Adrenal gland (tissue), 12 donors: Measurements from ENCODE around the gene CCNDBP1. TPM values are rescaled to one million over a fixed set of nuclear protein-coding genes. Genes with fewer than 3 reads are reported as not detected.
"Not testable (repeated sequence)": the region's sequence is repeated elsewhere in the genome, so short reads cannot be mapped to it uniquely, and the experiment has no call there.

Experiments used
- DNase-seq, 7 donors: peaks; one replicate each; pipeline ENCODE4 v3.0.0-alpha.2; 2019 to 2020
- H3K27ac ChIP-seq, 5 donors: fragments of 200-600 bp; sonication (generic) in 4 of 5; 1 replicate in 3 of 5; 2 replicates in 2 of 5; pipeline versions ENCODE4 v1.5.1 to v1.8.0; 2016 to 2020; ENCODE audit warnings: mild to moderate bottlenecking in 1 of 5
- H3K27me3 ChIP-seq: fragments of 200-600 bp; 2 replicates; pipeline ENCODE4 v1.8.0; 2021
- H3K36me3 ChIP-seq, 2 donors: fragments of 200-600 bp; replicated peaks in 1 of 2; 1 replicate in 1 of 2; 2 replicates in 1 of 2; pipeline versions ENCODE4 v1.5.1 to v1.8.0; 2018 to 2022
- H3K4me1 ChIP-seq, 2 donors: fragments of 200-600 bp; replicated peaks in 1 of 2; 1 replicate in 1 of 2; 2 replicates in 1 of 2; pipeline versions ENCODE4 v1.5.1 to v1.8.0; 2018 to 2021
- H3K4me3 ChIP-seq, 4 donors: fragments of 200-600 bp; sonication (generic) in 3 of 4; one replicate each; pipeline ENCODE4 v1.5.1; 2016 to 2018
- H3K9me3 ChIP-seq, 3 donors: fragments of 200-600 bp; sonication (generic) in 1 of 3; replicated peaks in 1 of 3; 1 replicate in 2 of 3; 2 replicates in 1 of 3; pipeline versions ENCODE4 v1.5.1 to v1.8.0; 2016 to 2021
- CTCF ChIP-seq, 6 experiments: fragments of 450-650 bp in 4 of 6; fragments of 200-600 bp in 2 of 6; sonication (generic) in 1 of 6; IDR thresholded peaks; 1 replicate in 5 of 6; 2 replicates in 1 of 6; pipeline versions ENCODE4 v1.5.1 to v1.8.0; 2016 to 2021; ENCODE audit warnings: antibody characterized with exemption in 6 of 6, mild to moderate bottlenecking in 2 of 6, moderate library complexity in 1 of 6
- POLR2A ChIP-seq, 2 donors: fragments of 450-650 bp; IDR thresholded peaks; one replicate each; pipeline ENCODE4 v1.6.1; 2017; ENCODE audit warnings: antibody characterized with exemption in 2 of 2, mild to moderate bottlenecking in 2 of 2, moderate library complexity in 1 of 2
- WGBS, 4 donors: extraction: QIAGEN DNeasy Blood & Tissue Kit in 2 of 4; methylation state at CpG; one replicate each; pipeline versions ENCODE4 v1.1.5 to v1.1.7; 2013 to 2017; 5-methylcytosine and 5-hydroxymethylcytosine counted together
- intact Hi-C, 2 donors: fragments of 100-400 bp; cut with DNase I; formaldehyde crosslinking; loops; one replicate each; pipeline versions ENCODE4 v1.14.1 to v1.15.0; 2022 to 2023
- polyA plus RNA-seq, 3 donors: library from polyadenylated mRNA; stranded (reverse); fragments of 200-250 nt in 2 of 3; fragments of 350-450 nt in 1 of 3; fragmentation: Illumina TruSeq in 1 of 3; extraction: RNeasy Lipid Tissue Mini Kit (QIAGEN cat#74804) in 1 of 3; gene quantifications; one replicate each; pipeline ENCODE4 v1.2.3, GENCODE V29; 2013 to 2014
- total RNA-seq, 9 donors: library from RNA; depleted of rRNA in 4 of 9; stranded (reverse); fragments of >200 nt in 4 of 9; fragments of 120-200 nt in 1 of 9; fragmentation: NEBNext Ultra II Directional in 1 of 9; extraction: Animal tissue kit (Norgen Biotek cat#: 25700) in 1 of 9; gene quantifications; one replicate each; pipeline versions ENCODE4 v1.1.0 to v1.2.4, GENCODE V29; 2013 to 2023
- donor health status: healthy with polysubstance abuse.
- donor health status: Bipolar disorder and iron deficiency.
- donor health status: DM: yes; HTN: yes; CAD: no.
- donor health status: DM: no; HTN: no; CAD: no.
- donor health status: DM: no; HTN: no; CAD: no.
- donor health status: DM: yes; HTN: yes; CAD: no.

CCNDBP1 gene
- total and polyA plus RNA-seq, 12 donors: 34.1 to 160 (median 89.8) TPM

GRCh38 chr15:43153269-43153668 lies 31.9 kb upstream of the CCNDBP1 start:
- Histone ChIP-seq H3K9me3 (no peaks in the 10 kb centered on the region), H3K4me3 (no peak overlapping the region), H3K36me3 (peaks cover 0 to 44% of the 10 kb centered on the region in 2 donors), H3K4me1 (no peaks in the 10 kb centered on the region), H3K27ac (no peak overlapping the region), H3K27me3 (no peaks in the 10 kb centered on the region)
- intact Hi-C loops: no loop called here
- DNase-seq: no peak
- TF ChIP-seq POLR2A (IDR thresholded peaks at IDR 0.05) (no peak), CTCF (IDR thresholded peaks at IDR 0.05) (no peak)

GRCh38 chr15:43165801-43166325 lies 19.3 kb upstream of the CCNDBP1 start:
- no peaks in the 10 kb centered on the region for H3K27me3 ChIP-seq
- TF ChIP-seq CTCF (IDR thresholded peaks at IDR 0.05): no peak
- TF ChIP-seq POLR2A (IDR thresholded peaks at IDR 0.05): no peak
- no peaks in the 10 kb centered on the region for H3K9me3 ChIP-seq
- intact Hi-C loops: no loop called here
- H3K36me3 ChIP-seq: peaks cover 0 to 17% of the 10 kb centered on the region in 2 donors
- no peak for DNase-seq
- no peaks in the 10 kb centered on the region for H3K4me1 ChIP-seq
- 90 to 100% (median 97%) methylated on average over 1 to 2 of the region's 2 CpGs for WGBS, 4 donors
- H3K4me3 ChIP-seq: no peak overlapping the region
- H3K27ac ChIP-seq: no peak overlapping the region

GRCh38 chr15:43167261-43167660 lies 17.9 kb upstream of the CCNDBP1 start:
- 95 to 100% (median 98%) methylated on average over 8 to 27 of the region's 28 CpGs for WGBS, 4 donors
- H3K4me1 ChIP-seq, H3K9me3 ChIP-seq, H3K4me3 ChIP-seq, H3K27ac ChIP-seq, DNase-seq, H3K27me3 ChIP-seq, intact Hi-C loops: not testable (repeated sequence)
- H3K36me3 ChIP-seq: peaks cover 0 to 11% of the 10 kb centered on the region in 2 donors

GRCh38 chr15:43168192-43169107 lies 16.8 kb upstream of the CCNDBP1 start:
- Histone ChIP-seq H3K27ac (no peak overlapping the region), H3K36me3 (peaks cover 0 to 13% of the 10 kb centered on the region in 2 donors), H3K4me1 (no peaks in the 10 kb centered on the region), H3K4me3 (no peak overlapping the region), H3K27me3 (no peaks in the 10 kb centered on the region), H3K9me3 (no peaks in the 10 kb centered on the region)
- WGBS, 4 donors: 68 to 72% (median 71%) methylated on average over 2 of the region's 2 CpGs
- TF ChIP-seq POLR2A (IDR thresholded peaks at IDR 0.05): no peak
- TF ChIP-seq CTCF (IDR thresholded peaks at IDR 0.05): no peak
- DNase-seq: peak in 3 of 7 donors; percentile 23 to 40 (median 33)
- intact Hi-C loops: no loop called here
